ENCODE data around the gene RERE. TPM values are rescaled to one million over a fixed set of nuclear protein-coding genes. Genes with fewer than 3 reads are reported as not detected.
"Not testable (repeated sequence)": the region's sequence is repeated elsewhere in the genome, so short reads cannot be mapped to it uniquely, and the experiment has no call there.

The RERE gene
- polyA plus RNA-seq, 1 of the 3 experiments (the other 2 are of a cell fraction), result 8.1 TPM

GRCh38 chr1:8381618-8382017, 435.8 kb downstream of the RERE start:
- Histone ChIP-seq H4K20me1 (ENCODE audit: insufficient read depth) (peaks cover 51% of the 10 kb centered on the region), H3K9ac (no peak overlapping the region), H3K79me2 (ENCODE audit: insufficient read depth) (peaks cover 80% of the 10 kb centered on the region), H3F3A (replicated peaks; ENCODE audit: insufficient read depth) (peaks cover 8% of the 10 kb centered on the region), H3K4me3 (ENCODE audit: low read depth in 2 of 2, low read length in 1 of 2) (no peak overlapping the region), H3K27me3 (ENCODE audit: insufficient read depth) (no peaks in the 10 kb centered on the region), H3K36me3 (replicated peaks in 1 of 2; ENCODE audit: control insufficient read depth in 1 of 2, insufficient read depth in 2 of 2, low read length in 1 of 2) (peaks cover 0 to 20% of the 10 kb centered on the region in 2 experiments), H3K4me1 (ENCODE audit: control insufficient read depth in 1 of 2, insufficient read depth in 2 of 2, low read depth in 1 of 2, low read length in 1 of 2) (peaks cover 14 to 27% of the 10 kb centered on the region in 2 experiments; a peak in 2 of 4 replicates), H3K9me3 (no peaks in the 10 kb centered on the region), H3K4me2 (no peak overlapping the region), H2AFZ (ENCODE audit: low read depth) (no peak overlapping the region), H3K27ac (ENCODE audit: low read depth in 2 of 2, low read length in 1 of 2) (no peak overlapping the region), H3K9me2 (no peaks in the 10 kb centered on the region)
- no peak for DNase-seq
- TF ChIP-seq FOXM1 (IDR thresholded peaks at IDR 0.05; ENCODE audit: low read depth), result no peak
- CTCF ChIA-PET, result interaction anchor here (1.1 to 1.5 kb wide), 2 partner anchors 27 to 68 kb away, joined by 3 read pairs; no protein-coding TSS in a partner anchor
- WGBS (ENCODE audit: low lambda C conversion rate), result 96% methylated on average over 8 of the region's 8 CpGs
- POLR2A ChIA-PET, result no interaction called here

GRCh38 chr1:8380310-8380709, 437.1 kb downstream of the RERE start:
- H2AFZ ChIP-seq (ENCODE audit: low read depth); H3K9me3 ChIP-seq; H3K27ac ChIP-seq (ENCODE audit: low read depth in 2 of 2, low read length in 1 of 2); CTCF ChIA-PET; DNase-seq; H3K9me2 ChIP-seq; POLR2A ChIA-PET; H3F3A ChIP-seq (replicated peaks; ENCODE audit: insufficient read depth); H3K9ac ChIP-seq; H3K27me3 ChIP-seq (ENCODE audit: insufficient read depth); H3K4me3 ChIP-seq (ENCODE audit: low read depth in 2 of 2, low read length in 1 of 2); H3K4me2 ChIP-seq: not testable (repeated sequence)
- 81% methylated on average over 5 of the region's 6 CpGs for WGBS (ENCODE audit: low lambda C conversion rate)
- H3K36me3 ChIP-seq (replicated peaks in 1 of 2; ENCODE audit: control insufficient read depth in 1 of 2, insufficient read depth in 2 of 2, low read length in 1 of 2), result peaks cover 0 to 23% of the 10 kb centered on the region in 2 experiments
- peaks cover 77% of the 10 kb centered on the region for H3K79me2 ChIP-seq (ENCODE audit: insufficient read depth)
- peaks cover 13 to 31% of the 10 kb centered on the region in 2 experiments; a peak in 2 of 4 replicates for H3K4me1 ChIP-seq (ENCODE audit: control insufficient read depth in 1 of 2, insufficient read depth in 2 of 2, low read depth in 1 of 2, low read length in 1 of 2)
- peaks cover 45% of the 10 kb centered on the region for H4K20me1 ChIP-seq (ENCODE audit: insufficient read depth)

GRCh38 chr1:8379513-8380186, 437.8 kb downstream of the RERE start:
- no peak for TF ChIP-seq CHD2 (IDR thresholded peaks at IDR 0.05; ENCODE audit: low read length, partially characterized antibody)
- no peak for TF ChIP-seq FOXM1 (IDR thresholded peaks at IDR 0.05; ENCODE audit: low read depth)
- no peak for TF ChIP-seq REST (IDR thresholded peaks at IDR 0.05; ENCODE audit: low read depth, low read length)
- TF ChIP-seq PBX3 (IDR thresholded peaks at IDR 0.05), result no peak
- no peak for TF ChIP-seq MEF2A (IDR thresholded peaks at IDR 0.05; ENCODE audit: borderline replicate concordance, low read depth)
- TF ChIP-seq NRF1 (IDR thresholded peaks at IDR 0.05; ENCODE audit: low read depth, low read length), result no peak
- TF ChIP-seq TCF12 (IDR thresholded peaks at IDR 0.05), result no peak
- no peak for TF ChIP-seq NFIC (IDR thresholded peaks at IDR 0.05; ENCODE audit: borderline replicate concordance)
- no peak for TF ChIP-seq JUND (IDR thresholded peaks at IDR 0.05)
- no peak for TF ChIP-seq CTCF (IDR thresholded peaks at IDR 0.05)
- no peak for TF ChIP-seq ELF1 (IDR thresholded peaks at IDR 0.05)
- no peak for TF ChIP-seq ZBTB33 (IDR thresholded peaks at IDR 0.05; ENCODE audit: borderline replicate concordance, low read depth)
- H3K4me3 ChIP-seq (ENCODE audit: low read depth in 2 of 2, low read length in 1 of 2), result no peak overlapping the region
- WGBS (ENCODE audit: low lambda C conversion rate), result 99% methylated on average over 9 of the region's 14 CpGs
- no peak overlapping the region for H3K4me2 ChIP-seq
- peaks cover 76% of the 10 kb centered on the region for H3K79me2 ChIP-seq (ENCODE audit: insufficient read depth)
- ChIA-PET POLR2A (no interaction called here), CTCF (no interaction called here)
- H3K9me2 ChIP-seq, result no peaks in the 10 kb centered on the region
- peaks cover 1% of the 10 kb centered on the region for H3F3A ChIP-seq (replicated peaks; ENCODE audit: insufficient read depth)
- peaks cover 40% of the 10 kb centered on the region for H4K20me1 ChIP-seq (ENCODE audit: insufficient read depth)
- H3K9me3 ChIP-seq, result no peaks in the 10 kb centered on the region
- peaks cover 0 to 20% of the 10 kb centered on the region in 2 experiments for H3K36me3 ChIP-seq (replicated peaks in 1 of 2; ENCODE audit: control insufficient read depth in 1 of 2, insufficient read depth in 2 of 2, low read length in 1 of 2)
- no peak overlapping the region for H3K27ac ChIP-seq (ENCODE audit: low read depth in 2 of 2, low read length in 1 of 2)
- DNase-seq, result no peak
- peaks cover 8 to 29% of the 10 kb centered on the region in 2 experiments; a peak in 2 of 4 replicates for H3K4me1 ChIP-seq (ENCODE audit: control insufficient read depth in 1 of 2, insufficient read depth in 2 of 2, low read depth in 1 of 2, low read length in 1 of 2)
- no peak overlapping the region for H3K9ac ChIP-seq
- H2AFZ ChIP-seq (ENCODE audit: low read depth), result no peak overlapping the region
- no peaks in the 10 kb centered on the region for H3K27me3 ChIP-seq (ENCODE audit: insufficient read depth)

All from SK-N-SH (cell line).